NCI-H146 treated with DMSO at 0.1 percent for 48 hours (cell line): ENCODE data around the gene CHD9NB.
A peak's percentile ranks its signal among the peaks of the same experiment; 100 is the strongest.

ENCODE experiments used
- DNase-seq: peaks from one replicate; lab custom pipeline; 2025; ENCODE audit not compliant: unreplicated experiment; lab: John Stamatoyannopoulos, UW

The CHD9NB gene

GRCh38 chr16:53052519-53053501 lies at the start of gene CHD9NB:
CHD9NB (minus strand) TSS chr16:53052897; CDS start chr16:53044158, 8,739 bp downstream.
- no peak for DNase-seq

- DNase-seq, result no peak
These were observed 48.2 kb upstream of the CHD9NB start for GRCh38 chr16:53100889-53101288.

GRCh38 chr16:53100131-53100748 lies 47.5 kb upstream of the CHD9NB start:
- no peak for DNase-seq

GRCh38 chr16:53099318-53100130 lies 46.8 kb upstream of the CHD9NB start:
- DNase-seq, result peak; percentile 82

- no peak for DNase-seq
These were observed 46.0 kb upstream of the CHD9NB start for GRCh38 chr16:53098526-53099317.

GRCh38 chr16:53097190-53097589 lies 44.5 kb upstream of the CHD9NB start:
- DNase-seq, result no peak

- DNase-seq, result no peak
These were observed 41.4 kb upstream of the CHD9NB start for GRCh38 chr16:53094013-53094630.

- DNase-seq, result no peak
These were observed 40.6 kb upstream of the CHD9NB start for GRCh38 chr16:53093162-53093744.

GRCh38 chr16:53092284-53092683 lies 39.6 kb upstream of the CHD9NB start:
- DNase-seq, result no peak

GRCh38 chr16:53091466-53092211 lies 38.9 kb upstream of the CHD9NB start:
- no peak for DNase-seq

- DNase-seq, result no peak
These were observed 38.1 kb upstream of the CHD9NB start for GRCh38 chr16:53090591-53091411.

- peak; percentile 22 for DNase-seq
These were observed 37.5 kb upstream of the CHD9NB start for GRCh38 chr16:53090286-53090590.

GRCh38 chr16:53089434-53090285 lies 37.0 kb upstream of the CHD9NB start:
- DNase-seq, result peak; percentile 26

GRCh38 chr16:53087101-53087500 lies 34.4 kb upstream of the CHD9NB start:
- DNase-seq, result no peak

GRCh38 chr16:53085931-53086421 lies 33.3 kb upstream of the CHD9NB start:
- peak; percentile 6 for DNase-seq

GRCh38 chr16:53085369-53085843 lies 32.7 kb upstream of the CHD9NB start:
- no peak for DNase-seq

GRCh38 chr16:53084746-53085334 lies 32.1 kb upstream of the CHD9NB start:
- no peak for DNase-seq
